ENCODE results near the gene SETBP1.

Gene SETBP1

GRCh38 chr18:45037618-45038017 lies 356.9 kb downstream of the SETBP1 start:
- no peak for DNase-seq (ENCODE audit: low read depth)

GRCh38 chr18:45039376-45039775 lies 358.7 kb downstream of the SETBP1 start:
- DNase-seq (ENCODE audit: low read depth), result no peak

GRCh38 chr18:45040879-45041278 lies 360.2 kb downstream of the SETBP1 start:
- DNase-seq (ENCODE audit: low read depth), result no peak

DNA sequence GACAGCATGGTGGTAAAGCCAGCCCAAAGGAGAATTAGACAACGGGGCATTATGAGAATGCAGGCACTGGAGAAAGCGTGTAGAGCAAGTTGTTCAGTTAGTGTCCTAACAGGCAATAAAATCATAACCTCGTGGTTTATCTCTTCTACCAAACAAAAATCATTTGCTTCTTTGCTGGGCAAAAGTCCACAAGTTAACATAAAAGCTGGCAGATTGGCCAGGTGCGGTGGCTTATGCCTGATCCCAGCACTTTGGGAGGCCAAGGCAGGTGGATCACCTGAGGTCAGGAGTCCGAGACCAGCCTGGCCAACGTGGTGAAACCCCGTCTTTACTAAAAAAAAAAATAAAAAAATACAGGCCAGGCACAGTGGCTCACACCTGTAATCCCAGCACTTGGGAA lies 364.1 kb downstream of the SETBP1 start:
- DNase-seq (ENCODE audit: low read depth), result no peak

DNA sequence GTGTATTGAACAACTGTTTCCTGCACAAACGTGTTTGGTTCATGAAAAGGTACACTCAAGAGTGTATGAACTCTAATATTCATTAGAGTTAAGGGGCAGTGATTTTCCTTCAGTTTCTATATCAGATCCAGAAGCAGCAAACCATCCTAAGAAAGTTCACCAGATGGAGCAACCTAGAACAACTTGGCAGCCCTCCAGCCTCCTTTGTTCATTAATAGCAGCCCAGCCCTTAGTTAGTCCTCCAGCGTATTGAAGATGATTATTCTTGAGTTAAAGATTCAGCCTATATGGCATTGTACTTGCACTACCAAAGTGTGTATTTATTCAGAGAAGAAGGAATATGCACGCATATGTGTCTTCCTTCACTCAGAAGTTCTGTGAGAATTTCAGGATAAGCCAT lies 365.5 kb downstream of the SETBP1 start:
- no peak for DNase-seq (ENCODE audit: low read depth)

GRCh38 chr18:45046961-45047360 lies 366.3 kb downstream of the SETBP1 start:
- no peak for DNase-seq (ENCODE audit: low read depth)

DNA sequence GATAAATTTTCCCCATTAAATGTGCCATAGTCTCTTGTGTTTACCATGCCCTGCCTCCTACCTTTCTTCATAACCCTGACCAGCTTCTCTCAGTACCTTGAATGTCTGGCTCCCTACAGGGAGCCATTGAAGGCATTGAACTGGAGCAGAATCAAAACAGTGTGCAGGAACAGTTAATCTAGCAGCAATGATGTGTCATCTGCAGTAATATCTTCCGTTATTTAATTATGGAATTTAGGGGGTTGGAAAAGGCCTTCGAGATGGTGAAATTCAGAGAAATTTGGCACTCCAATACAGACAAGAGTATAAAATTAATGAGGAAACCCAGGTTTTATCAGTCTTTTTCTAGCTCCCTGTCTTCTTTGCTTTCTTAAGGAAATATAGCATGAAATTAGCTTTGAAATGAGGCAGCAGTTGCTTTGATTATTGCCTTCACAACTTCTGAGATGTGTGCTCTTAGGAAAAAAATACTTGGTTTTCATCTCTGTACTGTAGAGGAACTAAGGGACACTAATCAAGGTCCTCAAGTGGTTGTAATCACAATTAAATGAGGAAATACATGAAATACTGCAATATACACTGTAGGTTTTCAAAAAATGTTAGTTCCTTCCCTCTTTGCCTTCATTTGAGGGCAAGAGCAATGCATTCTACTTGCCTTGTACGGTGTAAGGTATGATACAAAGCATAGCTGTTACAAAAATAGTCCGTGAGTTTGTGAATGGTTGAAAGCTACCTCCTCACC lies 369.1 kb downstream of the SETBP1 start:
- DNase-seq (ENCODE audit: low read depth), result no peak

- DNase-seq (ENCODE audit: low read depth), result peak; percentile 67
Observed at GRCh38 chr18:45050712-45051601, 370.3 kb downstream of the SETBP1 start.

DNA sequence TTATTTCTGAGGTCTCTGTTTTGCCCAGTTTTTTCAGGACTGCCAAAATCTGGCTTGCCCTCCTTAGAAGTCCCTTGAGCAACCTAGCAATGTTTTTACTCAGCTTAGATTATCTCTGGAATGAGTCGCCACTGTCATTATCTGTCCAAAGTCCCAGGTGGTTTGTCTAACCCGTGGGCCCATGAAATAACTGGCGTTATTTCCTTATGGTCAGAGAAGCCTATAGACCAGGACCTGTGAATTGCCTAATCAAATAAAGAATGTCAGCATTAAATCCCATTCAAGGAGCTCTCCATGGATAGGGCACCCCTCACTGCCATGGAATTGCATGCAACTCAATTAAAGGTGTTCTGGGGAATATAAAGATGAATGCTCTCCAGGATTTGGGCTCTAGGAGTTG lies 373.9 kb downstream of the SETBP1 start:
- DNase-seq (ENCODE audit: low read depth), result no peak

DNA sequence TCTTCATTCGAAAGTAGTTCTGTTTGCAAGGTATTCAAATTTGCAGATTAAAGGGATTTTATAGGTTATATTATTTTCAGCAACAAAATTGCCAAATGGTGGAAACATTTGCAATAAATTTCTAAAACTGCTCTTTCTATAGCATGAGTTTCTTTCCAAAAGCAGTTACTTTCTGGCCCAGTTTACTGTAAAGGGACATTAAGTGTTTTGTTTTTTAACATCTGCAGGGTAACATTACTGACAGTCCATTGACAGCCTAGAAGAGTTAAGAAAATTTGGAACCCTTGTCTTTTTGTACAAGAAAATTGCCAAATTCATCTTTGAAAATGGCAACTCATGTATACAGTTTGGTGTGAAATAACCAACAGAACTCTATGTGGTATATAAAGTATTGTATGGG lies 375.1 kb downstream of the SETBP1 start:
- DNase-seq (ENCODE audit: low read depth), result no peak

GRCh38 chr18:45056926-45057325 lies 376.2 kb downstream of the SETBP1 start:
- no peak for DNase-seq (ENCODE audit: low read depth)

GRCh38 chr18:45057955-45058600 lies 377.4 kb downstream of the SETBP1 start:
- DNase-seq (ENCODE audit: low read depth), result no peak

DNA sequence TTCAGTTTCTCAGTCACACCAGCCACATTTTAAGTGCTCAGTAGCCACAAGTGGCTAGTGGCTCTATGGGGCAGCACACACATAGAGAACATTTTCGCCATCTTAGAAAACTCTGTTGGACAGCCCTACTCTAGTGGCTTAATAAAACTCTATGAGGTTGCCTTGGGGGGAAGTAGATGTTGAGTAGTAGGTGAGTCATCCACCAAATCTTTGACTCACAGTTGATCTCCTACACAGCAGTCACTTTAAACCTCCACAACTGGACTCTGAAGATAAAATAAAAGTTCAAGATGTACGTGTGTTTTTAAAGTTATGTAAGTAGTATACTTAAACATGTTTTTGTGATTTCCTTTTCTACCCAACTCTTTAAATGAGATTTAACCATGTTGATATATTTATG lies 379.0 kb downstream of the SETBP1 start:
- peak; percentile 58 for DNase-seq (ENCODE audit: low read depth)

DNA sequence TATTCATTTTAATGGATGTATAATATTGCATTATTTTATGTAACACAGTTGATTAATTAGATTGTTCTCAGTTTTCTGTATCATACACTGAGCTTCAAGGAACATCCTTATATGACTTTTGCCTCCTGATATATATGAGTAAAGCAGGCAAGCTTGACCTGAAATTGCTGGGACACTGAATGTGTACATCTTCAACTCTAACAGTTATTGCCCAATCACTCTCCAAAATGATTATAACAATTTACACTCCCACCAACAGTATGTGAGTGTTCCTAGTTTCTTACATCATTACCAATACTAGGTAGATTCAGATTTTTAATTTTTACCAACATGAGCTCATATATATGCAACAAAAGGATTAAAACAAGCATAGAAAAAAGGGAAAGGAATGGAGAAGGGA lies 379.4 kb downstream of the SETBP1 start:
- no peak for DNase-seq (ENCODE audit: low read depth)

DNA sequence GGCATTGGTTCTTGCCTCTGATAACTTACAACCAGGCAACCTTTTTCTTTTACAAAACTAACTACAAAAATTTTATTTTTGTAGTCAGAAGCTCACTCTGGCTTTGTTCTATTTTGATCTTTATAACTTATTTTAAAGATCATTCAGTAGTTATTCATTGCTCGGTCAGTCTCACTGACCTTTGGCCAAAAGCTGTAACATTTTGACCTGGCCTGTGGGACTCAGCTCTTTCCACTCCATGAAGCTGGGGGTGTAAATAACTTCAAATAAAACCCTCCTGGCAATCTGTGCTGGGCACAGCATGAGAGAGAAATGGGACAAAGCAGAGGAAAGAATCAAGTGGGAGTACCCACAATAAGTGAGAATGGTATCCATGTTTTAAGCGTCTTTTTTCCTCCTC lies 380.7 kb downstream of the SETBP1 start:
- no peak for DNase-seq (ENCODE audit: low read depth)

DNA sequence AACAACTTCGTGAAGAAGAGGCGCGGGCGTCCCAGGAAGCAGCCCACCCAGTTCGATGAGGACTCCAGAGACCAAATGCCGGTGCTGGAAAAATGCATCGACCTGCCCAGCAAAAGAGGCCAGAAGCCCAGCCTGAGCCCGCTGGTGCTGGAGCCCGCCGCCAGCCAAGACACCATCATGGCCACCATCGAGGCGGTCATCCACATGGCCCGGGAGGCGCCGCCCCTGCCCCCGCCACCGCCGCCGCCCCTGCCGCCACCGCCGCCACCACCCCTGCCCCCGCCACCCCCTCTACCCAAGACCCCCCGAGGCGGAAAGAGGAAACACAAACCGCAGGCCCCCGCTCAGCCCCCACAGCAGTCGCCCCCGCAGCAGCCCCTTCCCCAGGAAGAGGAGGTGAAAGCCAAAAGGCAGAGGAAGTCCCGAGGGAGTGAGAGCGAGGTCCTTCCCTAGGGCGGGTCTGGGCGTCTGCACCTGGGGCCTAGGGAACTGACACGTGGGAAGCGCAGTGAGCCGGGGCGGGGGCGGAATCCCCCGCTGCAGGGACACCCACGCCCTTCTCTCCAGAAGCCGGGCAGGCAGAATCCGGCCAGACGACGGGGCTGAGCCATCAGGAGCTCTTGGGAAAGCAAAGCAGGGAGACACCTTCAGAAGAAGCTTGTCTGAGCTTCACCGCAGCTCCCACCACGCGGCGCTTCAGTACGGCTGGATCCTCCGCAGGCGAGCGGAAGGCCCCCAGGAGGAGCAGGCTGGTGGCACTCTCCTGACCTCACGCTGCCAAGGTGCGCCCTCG lies 382.8 kb downstream of the SETBP1 start:
- no peak for DNase-seq (ENCODE audit: low read depth)

DNA sequence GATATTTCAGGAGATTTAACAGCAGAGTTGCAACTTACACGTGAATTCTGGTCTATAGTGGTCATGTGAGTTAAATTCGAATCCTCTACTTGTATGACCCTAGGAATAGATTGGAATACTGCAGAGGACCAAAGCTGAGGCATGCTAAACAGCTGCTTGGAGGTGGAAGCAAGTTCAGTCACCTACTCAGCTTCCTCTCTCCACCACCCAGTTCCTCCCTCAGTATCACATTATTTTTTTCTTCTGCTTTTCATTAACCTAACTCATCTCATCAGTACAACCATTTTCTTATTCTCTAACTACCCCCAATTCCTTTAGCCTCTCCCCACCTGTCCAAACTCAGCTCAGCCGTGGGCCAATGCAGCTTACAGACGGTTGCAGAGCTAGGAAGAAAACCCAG lies 385.5 kb downstream of the SETBP1 start:
- no peak for DNase-seq (ENCODE audit: low read depth)

GRCh38 chr18:45066886-45067285 lies 386.2 kb downstream of the SETBP1 start:
- no peak for DNase-seq (ENCODE audit: low read depth)

GRCh38 chr18:45068400-45069094 lies 387.9 kb downstream of the SETBP1 start:
- no peak for DNase-seq (ENCODE audit: low read depth)

DNA sequence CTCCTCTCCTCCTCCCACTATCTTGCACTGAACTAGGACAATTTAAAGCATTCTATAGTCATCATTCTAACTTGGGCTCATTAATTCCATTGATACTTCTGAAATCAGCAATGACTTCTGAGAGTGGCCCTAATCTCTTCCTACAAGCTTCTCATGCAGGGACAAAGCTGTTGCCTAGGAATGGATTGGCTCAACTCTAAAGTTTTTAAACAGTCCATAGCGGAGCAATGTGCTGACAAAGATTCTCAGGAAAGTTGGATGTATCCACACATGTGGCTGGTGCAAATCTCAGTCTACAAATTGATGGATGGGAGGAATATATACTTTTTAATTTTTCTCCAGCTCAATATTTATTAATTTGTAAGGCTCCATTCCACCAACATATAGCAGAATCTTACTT lies 388.9 kb downstream of the SETBP1 start:
- no peak for DNase-seq (ENCODE audit: low read depth)

DNA sequence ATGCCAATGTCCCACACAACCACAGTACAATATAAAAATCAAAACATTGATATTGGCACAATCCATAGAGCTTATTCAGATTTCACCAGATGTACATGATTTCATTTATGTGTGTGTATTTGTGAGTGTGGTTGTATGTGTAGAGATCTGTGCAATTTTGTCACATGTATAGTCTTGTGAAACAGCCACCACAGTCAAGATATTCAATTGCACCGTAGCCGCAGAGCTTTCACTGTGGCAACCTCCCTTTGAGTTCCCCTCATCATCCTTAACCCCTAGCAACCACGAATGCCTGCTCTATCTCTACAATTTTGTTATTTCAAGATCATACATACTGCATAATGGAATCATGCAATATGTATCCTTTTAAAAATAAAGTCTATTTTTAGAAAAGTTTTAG lies 391.3 kb downstream of the SETBP1 start:
- no peak for DNase-seq (ENCODE audit: low read depth)
